GM12878 (cell line): Measurements from ENCODE around the gene FAAP100. TPM values are rescaled to one million over a fixed set of nuclear protein-coding genes. Genes with fewer than 3 reads are reported as not detected.

Experiments used
- ATAC-seq: fragments of 200-7000 bp; cut with Tn5 transposase; 3 replicates; pipeline ENCODE4 v1.9.1; 2020; ENCODE audit warnings: mild to moderate bottlenecking, moderate library complexity
- BruUV-seq: library from RNA; stranded (reverse); fragments of 400-500 nt; replicated peaks from 2 replicates; lab custom pipeline; 2021; lab: Mats Ljungman, UMichigan
- CTCF ChIA-PET: fragments of 300-600 bp; sonication (Branson Sonifier 250); formaldehyde crosslinking; extraction: SDS; loops from one replicate; lab custom pipeline; 2021; ENCODE audit warnings: inconsistent platforms; lab: Yijun Ruan, JAX
- POLR2A ChIA-PET: fragments of 350-600 bp; formaldehyde crosslinking; extraction: SDS; loops from one replicate; lab custom pipeline; 2021; ENCODE audit warnings: inconsistent platforms; lab: Charles Lee
- RAD21 ChIA-PET: fragments of 300-600 bp; sonication (Branson Sonifier 250); formaldehyde crosslinking; loops from one replicate; lab custom pipeline; 2023; ENCODE audit warnings: antibody characterized with exemption; ENCODE audit not compliant: unreplicated experiment; lab: Charles Lee
- SMC1A ChIA-PET: fragments of 300-600 bp; sonication (Branson Sonifier 250); formaldehyde crosslinking; loops from one replicate; lab custom pipeline; 2023; ENCODE audit not compliant: unreplicated experiment, uncharacterized antibody; lab: Charles Lee
- DNase-seq: peaks from one replicate; pipeline ENCODE4 v3.0.0-alpha.2; 2011; ENCODE audit warnings: low read depth, low spot score
- FAIRE-seq: peaks from 3 replicates; lab custom pipeline; 2011; peaks lifted over from hg19 to GRCh38; lab: Jason Lieb, UNC
- H2AFZ ChIP-seq: 2 replicates; pipeline ENCODE4 v1.6.0; 2011; ENCODE audit warnings: low read depth, low read length, control low read depth; ENCODE audit not compliant: control insufficient read depth
- H3K27ac ChIP-seq: 2 replicates; pipeline ENCODE4 v1.5.1; 2011; ENCODE audit warnings: control low read depth; ENCODE audit not compliant: control insufficient read depth, insufficient read depth
- H3K27me3 ChIP-seq, 2 experiments: replicated peaks in 1 of 2; 2 replicates each; pipeline versions ENCODE4 v1.6.0 to v1.6.1; 2011; ENCODE audit warnings: low read length in 1 of 2; ENCODE audit not compliant: control insufficient read depth in 2 of 2, insufficient read depth in 2 of 2
- H3K36me3 ChIP-seq, 2 experiments: 2 replicates each; pipeline ENCODE4 v1.5.1; 2011; ENCODE audit warnings: low read length in 1 of 2; ENCODE audit not compliant: control insufficient read depth in 2 of 2, insufficient read depth in 2 of 2
- H3K4me1 ChIP-seq: 2 replicates; pipeline ENCODE4 v1.6.1; 2011; ENCODE audit warnings: mild to moderate bottlenecking, low read length, moderate library complexity, mixed read lengths; ENCODE audit not compliant: control insufficient read depth, insufficient read depth
- H3K4me2 ChIP-seq: 2 replicates; pipeline ENCODE4 v1.6.0; 2011; ENCODE audit warnings: control low read depth; ENCODE audit not compliant: control insufficient read depth, insufficient read depth
- H3K4me3 ChIP-seq: fragments of 200-600 bp; sonication (generic); 2 replicates; pipeline ENCODE4 v1.5.1; 2016
- H3K79me2 ChIP-seq: 2 replicates; pipeline ENCODE4 v1.6.0; 2011; ENCODE audit warnings: low read length; ENCODE audit not compliant: control insufficient read depth, insufficient read depth
- H3K9ac ChIP-seq: 2 replicates; pipeline ENCODE4 v1.8.0; 2011; ENCODE audit warnings: low read length, control low read depth, mixed read lengths; ENCODE audit not compliant: control insufficient read depth, insufficient read depth
- H3K9me3 ChIP-seq: replicated peaks from 3 replicates; pipeline ENCODE4 v1.5.1; 2011; ENCODE audit warnings: mild to moderate bottlenecking, low read length; ENCODE audit not compliant: control insufficient read depth, insufficient read depth
- H4K20me1 ChIP-seq: 2 replicates; pipeline ENCODE4 v1.6.0; 2011; ENCODE audit not compliant: control insufficient read depth, insufficient read depth
- ASH2L ChIP-seq: fragments of 300-600, 200-600 bp; sonication (generic); IDR thresholded peaks from 2 replicates; pipeline ENCODE4 v1.6.1; 2017; ENCODE audit warnings: low read depth, mild to moderate bottlenecking, borderline replicate concordance
- ATF7 ChIP-seq: fragments of 450-650 bp; IDR thresholded peaks from 2 replicates; pipeline ENCODE4 v1.6.1; 2016; ENCODE audit warnings: low read depth, mild to moderate bottlenecking
- CBFB ChIP-seq: IDR thresholded peaks from 2 replicates; pipeline ENCODE4 v1.6.1; 2016; ENCODE audit warnings: antibody characterized with exemption, low read depth
- CHD2 ChIP-seq: IDR thresholded peaks from 2 replicates; pipeline ENCODE4 v1.6.1; 2011; ENCODE audit warnings: low read depth, low read length, improper control_type of control experiment, borderline replicate concordance
- EED ChIP-seq: sonication (generic); IDR thresholded peaks from 2 replicates; pipeline ENCODE4 v1.6.1; 2016; ENCODE audit warnings: antibody characterized with exemption, low read depth
- EGR1 ChIP-seq, 2 experiments: IDR thresholded peaks; 1 replicate in 1 of 2; 2 replicates in 1 of 2; pipeline ENCODE4 v1.6.1; 2011 to 2012; ENCODE audit warnings: low read depth in 2 of 2, low read length in 2 of 2, borderline replicate concordance in 1 of 2, mild to moderate bottlenecking in 1 of 2, moderate library complexity in 1 of 2
- LARP7 ChIP-seq: fragments of 450-650 bp; IDR thresholded peaks from 2 replicates; pipeline ENCODE4 v1.6.1; 2017; ENCODE audit warnings: mild to moderate bottlenecking
- PAX5 ChIP-seq: IDR thresholded peaks from 2 replicates; pipeline ENCODE4 v1.6.1; 2011; ENCODE audit warnings: low read depth, low read length, borderline replicate concordance
- POLR2A ChIP-seq: IDR thresholded peaks from 2 replicates; pipeline ENCODE4 v1.6.1; 2011; ENCODE audit warnings: low read depth, mild to moderate bottlenecking, low read length
- POLR2AphosphoS2 ChIP-seq: IDR thresholded peaks from 2 replicates; pipeline ENCODE4 v1.6.1; 2011; ENCODE audit warnings: low read depth, mild to moderate bottlenecking, low read length, improper control_type of control experiment, moderate library complexity
- POLR2AphosphoS5 ChIP-seq: IDR thresholded peaks from 2 replicates; pipeline ENCODE4 v1.6.1; 2011; ENCODE audit warnings: mild to moderate bottlenecking, low read length, inconsistent platforms
- RAD51 ChIP-seq: fragments of 450-650 bp; IDR thresholded peaks from 2 replicates; pipeline ENCODE4 v1.6.1; 2016; ENCODE audit warnings: moderate library complexity, mild to moderate bottlenecking, inconsistent platforms
- SMAD5 ChIP-seq: IDR thresholded peaks from 2 replicates; pipeline ENCODE4 v1.6.1; 2016; ENCODE audit warnings: antibody characterized with exemption, low read depth
- TAF1 ChIP-seq: IDR thresholded peaks from 2 replicates; pipeline ENCODE4 v1.6.1; 2011; ENCODE audit warnings: mild to moderate bottlenecking, low read depth, low read length, borderline replicate concordance
- YY1 ChIP-seq: IDR thresholded peaks from 2 replicates; pipeline ENCODE4 v1.6.1; 2011; ENCODE audit warnings: low read depth, mild to moderate bottlenecking, low read length
- WGBS: methylation state at CpG from one replicate; pipeline ENCODE4 v1.1.6; 2016; ENCODE audit warnings: low lambda C conversion rate; ENCODE audit not compliant: insufficient replicate concordance, insufficient coverage; ENCODE audit errors: missing lambda C conversion rate; 5-methylcytosine and 5-hydroxymethylcytosine counted together
- in situ Hi-C: fragments of 300-500 bp; cut with MboI; formaldehyde crosslinking; loops from 9 replicates; pipeline ENCODE4 v1.14.3; 2018; ENCODE audit warnings: mixed read lengths
- intact Hi-C: fragments of 100-400 bp; cut with micrococcal nuclease; formaldehyde crosslinking; loops from one replicate; pipeline ENCODE4 v1.14.2; 2022; ENCODE audit not compliant: unreplicated experiment
- polyA plus RNA-seq, 11 experiments: library from polyadenylated mRNA; depleted of rRNA in 4 of 11; unstranded in 6 of 11; stranded (reverse) in 5 of 11; fragments of >200 nt; fragmentation: Nextera tagmentation in 4 of 11; fragmentation: Illumina TruSeq in 1 of 11; extraction: Ambion mirVana in 4 of 11; extraction: Trizol in 1 of 11; gene quantifications; 1 replicate in 1 of 11; 2 replicates in 10 of 11; pipeline versions ENCODE4 v1.2.1 to v1.2.3, GENCODE V29; 2011 to 2016; ENCODE audit warnings: inconsistent platforms in 2 of 11, missing spikeins in 2 of 11, low read depth in 1 of 11
- total RNA-seq, 4 experiments: library from RNA; depleted of rRNA in 3 of 4; stranded (reverse); fragments of >200 nt in 3 of 4; fragmentation: Illumina TruSeq in 1 of 4; extraction: Trizol in 1 of 4; gene quantifications; 2 replicates each; pipeline versions ENCODE4 v1.2.1 to v1.2.3, GENCODE V29; 2013 to 2021

FAAP100 gene
- total and polyA plus RNA-seq, 10 of the 15 experiments (the other 5 are each of a cell fraction or from before 2014, with no cell fraction given) = 0.11 to 46.2 (median 17.1) TPM

- Histone ChIP-seq H3K4me2 (peak overlapping the region; percentile 85), H2AFZ (no peak overlapping the region)
- under 1% methylated on average over 48 of the region's 48 CpGs for WGBS
- TF ChIP-seq POLR2AphosphoS5 = peak; percentile 29; the same call in 1 of the 2 replicates
- peak; percentile 54; the same call in 1 of the 2 replicates for TF ChIP-seq CBFB
- no peak for TF ChIP-seq RAD51
- peak; percentile 29 for TF ChIP-seq LARP7
- TF ChIP-seq ATF7 = no peak
- 0 out of 2 replicates have a peak, but pooled peaks have one; percentile 15 for TF ChIP-seq TAF1
- peak; percentile 61; the same call in 1 of the 2 replicates for TF ChIP-seq POLR2AphosphoS2
- peak; percentile 9; the same call in 1 of the 2 replicates for TF ChIP-seq PAX5
- no peak for TF ChIP-seq EED
- 0 out of 3 replicates have a peak, but pooled peaks of 1 of the 2 experiments have one; percentile 18 for TF ChIP-seq EGR1 (IDR thresholded peaks at IDR 0.05; ENCODE audit: borderline replicate concordance in 1 of 2, low read depth in 2 of 2, low read length in 2 of 2)
- 0 out of 2 replicates have a peak, but pooled peaks have one; percentile 26 for TF ChIP-seq YY1
- peak; percentile 72 for TF ChIP-seq POLR2A
- TF ChIP-seq SMAD5 = peak; percentile 40; the same call in 1 of the 2 replicates
- no peak for TF ChIP-seq ASH2L
- no peak for TF ChIP-seq CHD2
- TF ChIP-seq, all 136 proteins: peak for 10
- no peaks in the 10 kb centered on the region for H3K4me1 ChIP-seq
- RAD21 ChIA-PET = interaction anchor here (1.1 to 1.2 kb wide), 2 partner anchors 8 to 11 kb away, joined by 3 to 4 read pairs; no protein-coding TSS in a partner anchor
- intact Hi-C loops = loop anchor here (10.0 kb wide), 1 partner anchor 256 kb away; no protein-coding TSS in a partner anchor
- CTCF ChIA-PET = interaction anchor here (0.7 to 1.5 kb wide), 2 partner anchors 12 to 26 kb away, joined by 3 to 4 read pairs; no protein-coding TSS in a partner anchor
- H3K36me3 ChIP-seq = peaks cover 18 to 29% of the 10 kb centered on the region in 2 experiments
- H3K4me3 ChIP-seq = peak overlapping the region; percentile 95
- H3K9me3 ChIP-seq = no peaks in the 10 kb centered on the region; the same call in 2 of the 3 replicates
- H3K27ac ChIP-seq = peak overlapping the region; percentile 76
- BruUV-seq = no TSS peak
- H3K9ac ChIP-seq = peak overlapping the region; percentile 85
- no peaks in the 10 kb centered on the region for H3K27me3 ChIP-seq
- no peak for FAIRE-seq
- no peak for ATAC-seq
- in situ Hi-C loops = no loop called here
- SMC1A ChIA-PET = no interaction called here
- H4K20me1 ChIP-seq = peaks cover 11% of the 10 kb centered on the region
- POLR2A ChIA-PET = interaction anchor here (0.6 kb wide), 1 partner anchor 505 kb away, joined by 3 read pairs; no protein-coding TSS in a partner anchor
- DNase-seq = no peak
- peaks cover 67% of the 10 kb centered on the region for H3K79me2 ChIP-seq
Observed at GRCh38 chr17:81510785-81511553, 41.2 kb downstream of the FAAP100 start.
